ENCODE results near the gene CALML5. TPM values are rescaled to one million over a fixed set of nuclear protein-coding genes. Genes with fewer than 3 reads are reported as not detected.
A peak's percentile ranks its signal among the peaks of the same experiment; 100 is the strongest.

Gene CALML5, protein sequence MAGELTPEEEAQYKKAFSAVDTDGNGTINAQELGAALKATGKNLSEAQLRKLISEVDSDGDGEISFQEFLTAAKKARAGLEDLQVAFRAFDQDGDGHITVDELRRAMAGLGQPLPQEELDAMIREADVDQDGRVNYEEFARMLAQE
- total RNA-seq (2021; ENCODE audit: unreplicated experiment) = not detected
- polyA plus RNA-seq (2012; ENCODE audit: insufficient read length) = not detected
- not detected for Bru-seq, nascent RNA
- BruChase-seq, experiment 1, labeled RNA remaining after a 2-hour chase = not detected
- BruChase-seq, experiment 2, labeled RNA remaining after a 6-hour chase = not detected
- long read RNA-seq = 0 reads

DNA sequence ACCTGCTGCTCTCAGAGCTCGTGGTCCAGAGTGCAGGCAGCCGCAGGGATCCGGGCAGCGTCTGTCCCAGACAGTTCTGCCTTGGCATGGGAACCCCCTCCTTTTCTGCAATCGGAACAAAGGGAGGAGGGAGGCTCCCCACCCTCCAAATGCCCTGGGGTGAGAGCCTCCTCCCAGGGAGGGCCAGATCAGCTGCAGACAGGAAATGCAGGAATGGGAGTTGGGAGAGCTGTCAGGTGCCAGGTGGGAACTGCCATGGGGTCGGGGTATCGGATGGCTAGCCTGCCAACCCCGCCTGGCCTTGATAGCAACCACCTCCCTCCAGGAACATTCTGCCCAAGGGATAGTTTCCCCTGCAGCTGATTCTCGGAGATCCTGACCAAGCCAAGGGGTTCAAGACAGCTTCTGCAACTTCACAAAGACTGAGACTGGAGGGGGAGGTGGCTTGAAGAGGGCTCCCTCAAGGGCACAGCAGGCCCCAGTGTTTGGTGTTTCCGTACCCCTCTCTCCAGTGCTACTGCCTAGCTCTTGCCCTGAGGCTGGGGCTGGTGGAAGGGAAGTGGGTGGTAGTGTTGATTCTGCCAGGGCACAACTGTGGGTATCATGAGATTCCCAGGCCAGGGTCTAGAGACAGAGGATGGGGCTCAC is at the start of gene CALML5:
Gene CALML5, minus strand, starts transcription at position 78 of the 648 bp plus-strand sequence. CDS start 132 bp downstream, outside the sequence.
- POLR2A ChIA-PET = no interaction called here
- ATAC-seq = no peak
- no peak for DNase-seq (ENCODE audit: low read depth, low spot score)
- Histone ChIP-seq H3K9me3 (ENCODE audit: control insufficient read depth, insufficient read depth, low read depth, low read length) (no peaks in the 10 kb centered on the region), H3K4me3 (ENCODE audit: low read depth in 2 of 2, low read length in 2 of 2) (no peak within 1 kb of the TSS), H3K36me3 (ENCODE audit: control insufficient read depth, insufficient read depth, low read length) (no peaks in the 10 kb centered on the region), H3K4me1 (ENCODE audit: control insufficient read depth, insufficient read depth, low read length) (no peaks in the 10 kb centered on the region), H3K27me3 (ENCODE audit: control insufficient read depth, insufficient read depth, low read length) (no peaks in the 10 kb centered on the region), H3K27ac (ENCODE audit: low read length) (no peak within 1 kb of the TSS)
- CTCF ChIA-PET = no interaction called here
- TF ChIP-seq TCF7L2 (IDR thresholded peaks at IDR 0.05; ENCODE audit: low read depth, low read length) (no peak), SIN3A (IDR thresholded peaks at IDR 0.05; ENCODE audit: borderline replicate concordance, insufficient read depth, low read depth, low read length) (no peak), POLR2AphosphoS5 (IDR thresholded peaks at IDR 0.05; ENCODE audit: low read depth, low read length) (no peak)
- TF ChIP-seq, protein P1, sequence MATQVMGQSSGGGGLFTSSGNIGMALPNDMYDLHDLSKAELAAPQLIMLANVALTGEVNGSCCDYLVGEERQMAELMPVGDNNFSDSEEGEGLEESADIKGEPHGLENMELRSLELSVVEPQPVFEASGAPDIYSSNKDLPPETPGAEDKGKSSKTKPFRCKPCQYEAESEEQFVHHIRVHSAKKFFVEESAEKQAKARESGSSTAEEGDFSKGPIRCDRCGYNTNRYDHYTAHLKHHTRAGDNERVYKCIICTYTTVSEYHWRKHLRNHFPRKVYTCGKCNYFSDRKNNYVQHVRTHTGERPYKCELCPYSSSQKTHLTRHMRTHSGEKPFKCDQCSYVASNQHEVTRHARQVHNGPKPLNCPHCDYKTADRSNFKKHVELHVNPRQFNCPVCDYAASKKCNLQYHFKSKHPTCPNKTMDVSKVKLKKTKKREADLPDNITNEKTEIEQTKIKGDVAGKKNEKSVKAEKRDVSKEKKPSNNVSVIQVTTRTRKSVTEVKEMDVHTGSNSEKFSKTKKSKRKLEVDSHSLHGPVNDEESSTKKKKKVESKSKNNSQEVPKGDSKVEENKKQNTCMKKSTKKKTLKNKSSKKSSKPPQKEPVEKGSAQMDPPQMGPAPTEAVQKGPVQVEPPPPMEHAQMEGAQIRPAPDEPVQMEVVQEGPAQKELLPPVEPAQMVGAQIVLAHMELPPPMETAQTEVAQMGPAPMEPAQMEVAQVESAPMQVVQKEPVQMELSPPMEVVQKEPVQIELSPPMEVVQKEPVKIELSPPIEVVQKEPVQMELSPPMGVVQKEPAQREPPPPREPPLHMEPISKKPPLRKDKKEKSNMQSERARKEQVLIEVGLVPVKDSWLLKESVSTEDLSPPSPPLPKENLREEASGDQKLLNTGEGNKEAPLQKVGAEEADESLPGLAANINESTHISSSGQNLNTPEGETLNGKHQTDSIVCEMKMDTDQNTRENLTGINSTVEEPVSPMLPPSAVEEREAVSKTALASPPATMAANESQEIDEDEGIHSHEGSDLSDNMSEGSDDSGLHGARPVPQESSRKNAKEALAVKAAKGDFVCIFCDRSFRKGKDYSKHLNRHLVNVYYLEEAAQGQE (IDR thresholded peaks at IDR 0.05; ENCODE audit: insufficient read depth in 1 of 2, low read depth in 2 of 2, low read length in 1 of 2) = no peak
- TF ChIP-seq, protein P2, sequence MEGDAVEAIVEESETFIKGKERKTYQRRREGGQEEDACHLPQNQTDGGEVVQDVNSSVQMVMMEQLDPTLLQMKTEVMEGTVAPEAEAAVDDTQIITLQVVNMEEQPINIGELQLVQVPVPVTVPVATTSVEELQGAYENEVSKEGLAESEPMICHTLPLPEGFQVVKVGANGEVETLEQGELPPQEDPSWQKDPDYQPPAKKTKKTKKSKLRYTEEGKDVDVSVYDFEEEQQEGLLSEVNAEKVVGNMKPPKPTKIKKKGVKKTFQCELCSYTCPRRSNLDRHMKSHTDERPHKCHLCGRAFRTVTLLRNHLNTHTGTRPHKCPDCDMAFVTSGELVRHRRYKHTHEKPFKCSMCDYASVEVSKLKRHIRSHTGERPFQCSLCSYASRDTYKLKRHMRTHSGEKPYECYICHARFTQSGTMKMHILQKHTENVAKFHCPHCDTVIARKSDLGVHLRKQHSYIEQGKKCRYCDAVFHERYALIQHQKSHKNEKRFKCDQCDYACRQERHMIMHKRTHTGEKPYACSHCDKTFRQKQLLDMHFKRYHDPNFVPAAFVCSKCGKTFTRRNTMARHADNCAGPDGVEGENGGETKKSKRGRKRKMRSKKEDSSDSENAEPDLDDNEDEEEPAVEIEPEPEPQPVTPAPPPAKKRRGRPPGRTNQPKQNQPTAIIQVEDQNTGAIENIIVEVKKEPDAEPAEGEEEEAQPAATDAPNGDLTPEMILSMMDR (IDR thresholded peaks at IDR 0.05) = no peak
- intact Hi-C loops (cut with micrococcal nuclease; ENCODE audit: unreplicated experiment) (no loop called here), in situ Hi-C loops (cut with HindIII; ENCODE audit: low pct_unique_long_range_greater_than_20kb, low sequenced_read_pairs) (no loop called here)
- BruUV-seq (replicated peaks) = no TSS peak

DNA sequence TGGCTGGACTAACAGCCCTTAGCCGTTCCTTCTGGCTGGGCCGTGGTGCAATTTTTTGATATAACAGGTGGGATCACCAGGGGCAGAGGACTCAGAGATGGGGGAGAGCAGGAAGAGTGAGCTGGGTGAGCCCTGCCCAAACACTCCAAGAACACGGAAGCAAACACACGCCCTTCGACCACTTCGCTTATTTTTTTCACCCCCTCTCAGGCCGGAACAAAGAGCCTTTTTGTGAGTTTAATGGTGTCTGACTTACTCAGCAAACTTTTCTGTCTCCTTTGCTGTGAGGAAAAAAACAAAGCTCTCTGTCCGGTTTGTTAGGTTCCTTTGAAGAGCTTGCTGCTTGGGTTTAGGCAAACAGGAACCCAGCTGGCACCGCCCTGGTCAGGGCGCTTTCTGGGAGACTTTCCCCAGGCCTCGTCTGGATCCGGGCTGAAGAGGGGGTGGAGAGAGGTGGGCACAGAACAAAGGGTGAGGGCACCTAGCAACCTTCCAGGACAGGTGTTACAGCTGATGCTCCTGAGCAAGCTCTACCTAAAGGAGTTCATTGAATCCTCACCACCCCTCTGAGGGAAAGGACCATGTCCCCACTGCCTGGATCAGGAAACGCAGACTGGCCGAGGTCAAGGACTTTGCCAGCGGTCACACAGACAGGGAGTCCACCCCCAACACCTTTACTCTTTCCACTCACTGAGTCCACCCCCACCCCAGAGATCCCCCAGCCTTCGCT is 48.7 kb upstream of the CALML5 start:
- ChIA-PET POLR2A (interaction anchor here (0.5 kb wide), 1 partner anchor 65 kb away, joined by 3 read pairs; no protein-coding TSS in a partner anchor), CTCF (interaction anchor here (0.6 to 0.7 kb wide), 2 partner anchors 35 to 771 kb away, joined by 3 read pairs; no protein-coding TSS in a partner anchor)
- in situ Hi-C loops (cut with HindIII; ENCODE audit: low pct_unique_long_range_greater_than_20kb, low sequenced_read_pairs) = no loop called here
- H3K27ac ChIP-seq (ENCODE audit: low read length) = peak overlapping the region; percentile 78
- peaks cover 32% of the 10 kb centered on the region for H3K4me1 ChIP-seq (ENCODE audit: control insufficient read depth, insufficient read depth, low read length)
- BruUV-seq (replicated peaks) = no TSS peak
- TF ChIP-seq SIN3A (IDR thresholded peaks at IDR 0.05; ENCODE audit: borderline replicate concordance, insufficient read depth, low read depth, low read length) = no peak
- TF ChIP-seq POLR2AphosphoS5 (IDR thresholded peaks at IDR 0.05; ENCODE audit: low read depth, low read length) = no peak
- TF ChIP-seq, protein P1 (IDR thresholded peaks at IDR 0.05; ENCODE audit: insufficient read depth in 1 of 2, low read depth in 2 of 2, low read length in 1 of 2) = no peak
- no peaks in the 10 kb centered on the region for H3K9me3 ChIP-seq (ENCODE audit: control insufficient read depth, insufficient read depth, low read depth, low read length)
- intact Hi-C loops (cut with micrococcal nuclease; ENCODE audit: unreplicated experiment) = no loop called here
- no peaks in the 10 kb centered on the region for H3K27me3 ChIP-seq (ENCODE audit: control insufficient read depth, insufficient read depth, low read length)
- peak overlapping the region; percentile 20 to 28; a peak in 3 of 4 replicates for H3K4me3 ChIP-seq (ENCODE audit: low read depth in 2 of 2, low read length in 2 of 2)
- no peak for DNase-seq (ENCODE audit: low read depth, low spot score)
- H3K36me3 ChIP-seq (ENCODE audit: control insufficient read depth, insufficient read depth, low read length) = no peaks in the 10 kb centered on the region
- peak; percentile 46 for ATAC-seq
